GM18858 (cell line): ENCODE measurements around the gene AGBL1.

Source experiments
- ATAC-seq: cut with Tn5 transposase; IDR thresholded peaks from one replicate; pipeline ENCODE4 v1.9.1; 2021; ENCODE audit not compliant: unreplicated experiment

The AGBL1 gene

DNA sequence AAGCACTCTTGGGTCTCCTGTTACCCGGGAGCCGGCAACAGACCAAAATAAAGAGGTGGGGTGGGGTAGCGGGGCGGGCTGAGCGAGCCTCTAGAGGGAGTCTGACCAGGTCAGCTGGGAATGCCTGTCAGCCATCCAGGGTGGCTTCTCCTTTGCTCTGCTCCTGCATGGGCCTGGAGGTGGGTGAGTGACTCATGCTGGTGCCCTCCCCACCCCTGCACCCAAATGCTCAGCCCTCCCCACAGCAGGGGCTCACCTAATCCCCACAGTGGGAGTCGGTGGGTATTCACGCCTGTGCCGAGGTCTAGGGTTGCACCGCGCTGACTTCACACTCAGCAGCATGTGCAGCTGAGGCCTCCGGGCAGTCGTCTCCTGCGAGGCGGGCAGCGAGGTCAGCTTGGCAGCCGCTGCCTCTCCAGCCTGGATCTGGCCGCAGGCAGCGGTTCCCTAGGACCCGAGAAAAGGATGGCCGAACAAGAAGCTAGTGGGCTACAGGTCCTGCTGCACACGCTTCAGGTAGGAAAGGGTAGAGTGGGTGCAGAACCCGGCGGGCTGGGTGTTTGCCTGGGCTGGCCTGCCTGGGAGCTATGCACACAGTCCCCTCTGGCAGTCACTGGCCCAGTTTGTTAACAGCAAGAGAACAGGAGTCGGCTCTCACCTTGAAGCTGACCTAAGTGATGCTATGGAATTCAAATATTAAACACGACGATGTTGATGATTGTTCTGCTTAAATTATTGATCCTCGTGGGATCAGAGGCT is at the start of gene AGBL1:
Gene AGBL1 (plus strand): TSS at position 364 of the 759 bp plus-strand sequence.
- no peak for ATAC-seq

DNA sequence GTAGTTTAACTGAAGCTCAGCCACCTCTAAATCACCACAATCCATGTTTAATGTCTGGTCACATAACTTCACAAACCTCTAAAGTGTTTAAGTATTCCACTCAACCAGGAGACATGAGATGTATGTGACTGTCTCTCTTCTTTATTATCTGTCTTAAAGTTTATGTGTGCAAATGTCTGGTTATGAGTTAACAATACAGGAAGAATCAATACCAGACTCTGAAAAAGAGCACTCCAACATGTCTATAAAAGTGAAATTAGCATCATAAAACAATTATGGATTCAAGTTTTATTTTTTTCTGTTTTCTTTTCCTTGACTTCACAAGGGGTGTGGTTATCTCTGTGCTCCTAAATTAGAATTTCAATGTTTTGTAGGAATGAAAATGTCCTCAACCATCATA is 44.8 kb upstream of the AGBL1 start:
- no peak for ATAC-seq

DNA sequence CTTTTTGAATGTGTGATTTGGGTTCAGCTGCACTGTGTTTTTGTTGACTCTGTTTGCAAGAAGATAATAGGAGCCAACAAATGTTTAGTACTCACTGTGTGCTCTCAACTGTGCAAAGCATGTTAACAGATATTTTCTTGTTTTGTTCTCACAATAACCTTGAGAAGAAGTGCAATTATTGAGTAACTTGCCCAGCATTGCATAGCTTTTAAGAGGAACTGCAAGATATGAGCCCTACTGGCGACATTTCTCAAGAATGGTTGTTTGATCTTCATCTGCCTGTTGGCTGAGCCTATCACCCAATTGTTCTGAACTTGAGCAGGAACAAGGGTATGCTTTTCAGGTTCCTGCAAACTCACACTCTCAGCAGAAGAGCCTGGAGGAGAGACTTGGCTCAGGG is 43.4 kb upstream of the AGBL1 start:
- no peak for ATAC-seq

DNA sequence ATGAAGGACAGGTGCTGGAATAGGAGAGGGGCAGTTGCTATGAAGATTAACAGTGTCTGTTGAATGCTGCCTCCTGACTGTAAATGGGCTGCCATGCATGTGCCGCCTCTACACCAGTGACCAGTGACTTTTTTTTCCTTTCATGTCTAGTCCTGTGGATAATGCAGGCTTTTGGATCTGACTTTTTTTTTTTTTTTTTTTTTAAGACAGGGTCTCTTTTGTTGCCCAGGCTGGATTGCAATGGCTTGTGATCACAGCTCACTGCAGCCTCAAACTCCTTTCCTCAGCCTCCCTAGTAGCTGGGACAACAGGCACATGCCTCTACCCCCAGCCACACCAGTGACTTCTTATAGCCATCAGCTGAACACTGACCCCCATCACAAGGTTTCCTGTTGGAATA is 41.2 kb upstream of the AGBL1 start:
- no peak for ATAC-seq

DNA sequence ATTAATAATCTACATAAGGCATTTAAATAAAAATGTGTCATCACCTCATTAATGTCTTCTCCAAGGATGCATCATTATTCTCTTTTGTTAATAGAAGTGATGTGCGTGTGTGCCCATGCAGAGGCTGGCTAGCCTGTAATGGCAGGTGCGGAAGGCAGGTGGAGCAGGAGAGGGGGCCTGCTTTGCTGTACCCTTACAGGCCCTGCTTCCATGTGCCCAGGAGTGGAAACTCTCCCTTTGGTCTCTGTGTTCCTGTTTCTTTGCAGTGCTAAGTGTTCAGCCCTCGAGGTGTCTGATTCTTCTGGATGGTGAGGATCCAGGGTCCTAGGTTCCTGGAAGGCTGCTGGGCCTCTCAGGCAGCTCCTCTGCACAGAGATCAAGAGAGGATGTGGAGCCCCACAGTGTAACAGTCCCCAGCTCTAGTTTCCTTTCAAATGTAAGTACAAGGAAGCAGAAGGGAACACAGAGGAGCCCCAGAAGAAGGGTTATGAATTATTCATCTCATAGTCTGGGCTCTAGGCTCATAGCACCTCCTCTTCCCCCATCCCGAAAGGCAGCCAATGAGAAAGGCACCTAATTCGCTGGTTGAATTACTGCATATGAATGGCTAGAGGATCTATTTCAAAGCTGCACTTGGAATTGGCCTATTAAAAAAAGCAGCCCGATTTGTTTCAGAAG is 39.2 kb upstream of the AGBL1 start:
- no peak for ATAC-seq

DNA sequence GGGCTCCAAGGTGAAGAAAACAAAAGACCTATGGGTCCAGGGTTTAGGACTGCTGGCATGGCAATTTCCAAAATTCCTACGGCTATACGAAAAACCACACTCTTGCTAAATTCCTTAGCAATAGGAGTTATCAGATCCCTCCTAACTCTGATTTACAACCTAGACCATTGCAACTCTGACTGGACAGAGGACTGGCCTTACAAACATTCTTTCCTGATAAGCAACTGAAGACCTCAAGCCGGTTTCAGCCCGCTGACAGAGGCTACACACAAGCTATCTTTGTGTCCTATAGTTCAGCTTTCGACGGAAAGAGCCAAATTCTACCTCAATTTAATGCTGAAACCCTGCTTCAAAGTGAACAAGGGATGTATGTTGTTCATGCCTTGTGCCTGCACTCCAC is 38.3 kb upstream of the AGBL1 start:
- no peak for ATAC-seq

DNA sequence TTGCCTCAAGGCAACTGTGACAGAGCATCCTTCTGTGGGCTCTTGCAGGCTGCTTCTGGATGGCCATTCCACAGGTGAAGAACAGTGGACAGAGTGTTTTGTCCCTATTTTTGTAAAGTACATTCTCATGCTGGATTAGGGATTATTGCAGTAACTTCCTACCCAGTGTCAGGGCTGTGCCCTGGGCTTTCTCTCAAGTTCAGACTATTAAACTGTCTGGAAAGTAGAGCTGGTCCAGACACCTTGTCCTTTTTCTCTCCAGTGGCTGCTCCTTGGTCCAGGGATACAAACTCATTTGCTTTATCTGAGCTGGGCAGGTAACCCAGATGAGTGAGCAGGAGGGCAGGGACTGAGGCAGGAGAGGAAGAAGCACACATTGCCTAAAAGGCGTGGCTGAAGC is 37.4 kb upstream of the AGBL1 start:
- ATAC-seq: no peak

DNA sequence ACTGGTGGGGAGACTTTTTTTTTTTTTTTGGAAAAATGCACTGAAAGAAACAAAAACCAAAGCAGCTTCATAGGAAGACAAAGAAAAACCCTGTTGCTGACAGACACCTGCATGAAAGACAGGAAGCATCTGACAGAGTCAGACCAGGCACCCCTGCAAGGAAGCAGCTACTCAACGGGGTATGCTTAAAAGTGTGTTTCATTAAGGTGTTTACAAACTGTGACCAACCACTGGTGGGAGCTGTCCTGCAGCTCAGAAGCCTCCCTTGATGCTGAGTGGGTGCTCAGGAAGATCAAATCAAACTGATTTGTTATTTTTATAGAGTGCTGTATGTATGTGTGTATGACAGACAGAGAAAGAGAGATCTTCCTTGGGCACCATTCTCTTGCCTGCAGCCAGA is 34.7 kb upstream of the AGBL1 start:
- ATAC-seq: no peak

DNA sequence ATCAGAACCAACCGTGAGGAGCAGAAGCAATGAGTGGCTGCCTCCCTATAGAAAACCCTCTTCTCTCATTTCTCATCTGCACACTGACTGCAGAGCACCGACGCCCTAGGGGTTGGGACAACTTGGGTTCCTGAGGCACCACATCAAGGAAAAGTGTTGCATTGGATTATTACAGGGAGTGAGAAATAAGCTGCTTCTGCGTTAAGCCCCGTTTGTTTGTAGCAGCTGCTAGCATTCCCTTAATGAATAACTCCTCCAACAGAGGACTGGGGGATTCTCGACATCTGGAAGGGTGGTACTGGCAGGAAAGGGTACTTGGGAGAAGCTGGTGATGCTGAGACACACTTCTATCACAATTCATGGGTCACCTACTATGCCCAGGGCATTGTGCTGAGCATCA is 25.3 kb upstream of the AGBL1 start:
- no peak for ATAC-seq

DNA sequence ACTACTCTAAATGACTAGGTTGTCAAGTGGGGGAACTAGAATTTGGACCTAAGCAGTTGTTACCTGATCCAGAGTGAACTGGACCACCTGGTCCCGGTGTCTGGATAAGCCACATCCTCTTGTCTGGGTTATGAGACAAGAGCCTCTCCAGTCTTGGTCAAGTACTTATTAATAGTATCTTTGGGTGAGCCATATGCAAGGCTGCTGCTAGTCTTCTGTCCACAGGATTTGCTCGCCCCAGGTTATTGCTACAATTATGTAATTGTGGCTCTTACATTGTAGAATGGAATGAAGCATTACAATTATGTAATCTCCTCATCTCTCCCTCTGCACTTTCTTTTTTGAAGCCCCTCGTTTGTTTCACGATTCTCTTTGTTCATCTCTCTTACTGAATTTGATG is 24.0 kb upstream of the AGBL1 start:
- no peak for ATAC-seq

DNA sequence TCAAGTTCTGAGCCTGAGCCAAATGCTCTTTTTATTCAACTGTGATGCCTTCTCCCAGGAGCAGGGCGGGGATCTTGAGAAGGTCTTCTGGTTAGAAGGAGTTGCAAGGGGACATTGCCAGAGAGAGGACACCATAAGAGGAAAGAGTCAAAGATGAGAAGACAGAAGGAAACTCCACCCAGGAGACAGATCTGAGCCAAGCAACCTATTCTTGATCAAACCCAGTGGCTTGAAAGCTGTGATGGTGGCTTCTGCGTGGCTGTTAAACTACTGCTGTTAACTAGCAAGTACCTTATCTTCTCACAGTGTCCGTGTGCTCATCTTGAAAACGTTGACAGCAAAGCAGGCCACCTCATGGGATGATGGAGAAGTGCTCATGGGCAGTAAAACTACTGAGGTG is 19.8 kb upstream of the AGBL1 start:
- ATAC-seq: no peak

DNA sequence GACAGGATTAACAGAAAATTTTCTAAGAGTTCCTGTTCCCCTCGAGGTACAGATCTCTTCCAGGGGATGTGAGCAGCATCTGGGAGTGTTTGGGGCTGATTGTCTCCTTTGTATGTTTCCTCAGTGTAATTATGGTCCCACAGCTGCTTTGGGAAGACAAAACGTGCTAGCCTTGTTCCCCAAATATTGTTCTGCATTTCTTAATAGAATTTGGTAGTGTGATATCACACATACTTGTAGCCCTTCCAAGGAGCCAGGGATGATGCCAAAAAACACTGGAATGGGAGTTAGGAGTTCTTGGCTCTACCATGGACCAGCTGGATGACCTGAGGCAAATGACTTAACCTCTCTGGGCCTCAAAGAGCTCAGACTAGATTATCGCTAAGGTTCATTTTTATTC is 19.0 kb upstream of the AGBL1 start:
- no peak for ATAC-seq

DNA sequence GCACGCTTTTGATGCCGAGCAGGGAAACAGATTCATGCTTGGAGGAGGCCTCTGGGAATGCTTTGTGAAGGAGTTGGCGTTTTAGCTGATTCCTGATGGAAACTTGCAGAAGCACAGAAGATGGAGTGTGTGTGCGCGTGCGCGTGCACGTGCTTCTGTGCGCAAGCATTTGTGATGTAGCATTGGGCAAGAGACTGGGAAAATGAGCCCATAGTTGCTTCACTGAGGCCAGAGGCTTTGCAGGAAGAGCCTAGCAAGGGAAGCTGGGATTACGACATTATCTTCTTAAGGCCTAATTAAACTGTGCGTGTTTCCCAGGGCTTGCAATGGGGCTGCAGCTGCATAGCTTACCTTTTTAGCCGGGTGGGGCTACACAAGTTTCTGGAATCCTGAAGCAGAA is 18.1 kb upstream of the AGBL1 start:
- no peak for ATAC-seq

DNA sequence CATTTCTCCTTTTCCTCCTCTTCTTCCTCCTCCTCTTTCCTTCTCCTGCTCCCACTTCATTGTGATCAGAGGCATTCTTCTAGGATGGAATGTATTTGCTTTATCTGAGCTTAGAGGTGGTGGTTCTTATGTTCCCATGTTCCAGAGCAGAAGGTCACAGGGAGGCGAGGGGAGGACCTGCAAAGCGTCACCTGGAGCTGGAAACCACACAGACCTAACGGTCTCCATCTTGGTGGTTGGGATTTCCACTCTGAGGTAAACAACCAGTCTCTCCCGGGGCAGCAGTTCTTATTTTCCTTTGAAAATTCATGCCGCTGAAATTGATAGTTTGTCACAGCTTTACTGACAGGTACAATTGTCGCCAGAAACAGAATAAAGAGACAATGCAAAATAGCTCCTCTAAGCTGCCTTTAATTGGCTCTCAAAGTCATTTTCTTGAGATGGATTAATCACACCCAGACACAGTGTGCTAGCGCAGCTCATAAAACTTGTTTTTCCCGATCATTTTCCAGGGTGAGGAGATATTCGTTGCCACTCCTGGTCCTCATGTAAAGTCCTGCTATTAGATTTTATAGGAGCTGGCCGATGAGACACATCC is 16.9 kb upstream of the AGBL1 start:
- ATAC-seq: no peak

DNA sequence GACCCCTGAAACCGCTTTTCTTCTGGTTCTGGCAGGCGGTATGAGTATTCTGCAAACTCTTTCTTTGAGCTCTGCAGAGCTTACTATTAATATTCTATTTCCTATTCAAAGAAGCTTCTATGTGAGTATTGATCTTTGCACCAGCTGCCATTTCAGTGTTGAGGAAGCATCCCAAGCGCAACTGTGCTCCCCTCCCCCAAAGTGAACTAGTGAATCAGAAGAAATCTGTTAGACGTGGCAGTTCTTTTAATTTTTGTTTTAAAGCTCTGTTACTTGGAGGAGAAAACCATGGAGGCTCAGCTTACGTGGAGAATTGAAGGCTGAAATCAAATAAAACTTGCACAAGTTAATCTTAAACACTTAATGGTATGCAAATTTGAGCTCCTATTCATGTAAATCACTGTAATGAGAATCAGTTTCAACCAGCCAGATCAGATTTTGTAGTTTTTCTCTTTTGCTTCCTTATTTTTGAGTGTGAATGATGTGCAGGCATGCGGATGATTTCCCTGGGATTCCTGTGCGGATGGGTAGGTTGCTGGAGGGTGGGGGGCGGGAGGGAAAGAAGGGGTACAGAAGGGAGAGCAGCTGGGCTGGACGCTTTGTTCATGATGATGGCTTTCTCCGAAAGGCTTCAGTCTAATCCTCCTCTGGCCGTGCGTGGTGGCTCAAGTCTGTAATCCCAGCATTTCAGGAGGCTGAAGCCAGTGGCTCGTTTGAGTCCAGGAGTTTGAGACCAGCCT is 16.1 kb upstream of the AGBL1 start:
- no peak for ATAC-seq

DNA sequence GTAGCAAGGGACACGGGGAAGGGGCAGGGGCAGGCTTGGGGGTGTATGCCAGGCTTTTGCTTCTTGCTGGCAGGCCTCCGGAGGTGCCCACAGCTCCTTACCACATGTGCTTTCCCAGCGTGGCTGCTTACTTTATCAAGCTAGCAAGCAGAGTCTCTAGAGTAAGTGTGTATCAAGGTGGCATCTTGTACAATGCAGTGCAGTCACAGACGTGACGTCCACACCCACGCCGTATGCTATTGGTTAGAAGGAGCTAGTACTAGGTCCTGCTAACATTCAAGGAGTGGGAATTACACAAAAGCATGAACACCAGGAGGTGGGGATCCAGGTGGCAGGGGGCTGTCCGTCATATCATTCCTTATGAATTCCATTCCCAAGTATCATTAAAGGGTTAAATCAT is 15.3 kb upstream of the AGBL1 start:
- no peak for ATAC-seq

DNA sequence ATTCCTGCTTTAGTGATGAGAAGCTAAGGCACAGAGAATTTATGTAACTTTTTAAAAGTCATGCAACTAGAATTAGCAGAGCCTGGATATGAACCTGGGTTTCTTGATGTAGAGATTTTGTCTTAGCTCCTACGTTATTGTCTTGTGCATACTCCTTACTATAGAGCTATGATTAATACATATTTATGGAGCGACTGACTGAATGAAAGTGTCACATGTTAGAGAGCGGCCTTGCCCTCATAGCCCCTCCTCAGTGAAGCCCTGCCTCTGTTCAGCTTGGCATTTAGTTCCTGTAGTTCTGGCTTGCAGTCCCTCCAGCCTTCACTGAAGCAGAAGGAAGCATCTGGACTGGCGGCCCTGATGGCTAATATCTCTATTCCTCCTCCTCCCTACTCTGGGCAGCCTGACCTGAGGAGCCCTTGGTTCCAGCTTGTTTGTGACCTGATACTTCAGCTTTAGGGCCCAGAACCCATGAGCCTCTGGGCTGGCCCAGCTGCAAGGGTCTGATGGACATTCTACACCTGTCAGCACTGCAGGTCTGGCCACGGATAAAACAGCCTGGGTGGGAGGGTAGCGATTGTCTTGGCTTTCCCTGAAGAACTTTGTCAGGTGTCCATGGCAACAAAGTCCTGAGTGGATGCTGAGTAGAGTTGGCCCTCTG is 13.4 kb upstream of the AGBL1 start:
- no peak for ATAC-seq

DNA sequence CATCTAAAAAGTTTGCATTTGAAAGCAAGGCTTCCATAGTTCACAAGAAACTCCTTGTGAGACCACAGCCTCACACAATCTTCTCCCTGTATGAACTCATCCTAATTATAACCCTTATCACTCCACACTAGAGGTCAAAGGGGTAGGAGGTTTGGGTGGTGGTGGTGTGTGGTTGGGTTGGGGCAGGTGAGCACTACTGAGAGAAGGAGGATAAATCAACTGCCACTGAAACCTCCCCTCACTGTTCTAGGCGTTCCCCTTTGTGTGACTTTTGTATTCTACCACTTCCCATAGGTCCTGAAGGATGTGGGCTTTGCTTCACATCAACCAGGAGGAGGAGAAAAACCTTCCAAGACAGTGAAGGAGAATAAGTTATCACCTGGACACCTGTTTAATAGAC is 6.4 kb upstream of the AGBL1 start:
- no peak for ATAC-seq

DNA sequence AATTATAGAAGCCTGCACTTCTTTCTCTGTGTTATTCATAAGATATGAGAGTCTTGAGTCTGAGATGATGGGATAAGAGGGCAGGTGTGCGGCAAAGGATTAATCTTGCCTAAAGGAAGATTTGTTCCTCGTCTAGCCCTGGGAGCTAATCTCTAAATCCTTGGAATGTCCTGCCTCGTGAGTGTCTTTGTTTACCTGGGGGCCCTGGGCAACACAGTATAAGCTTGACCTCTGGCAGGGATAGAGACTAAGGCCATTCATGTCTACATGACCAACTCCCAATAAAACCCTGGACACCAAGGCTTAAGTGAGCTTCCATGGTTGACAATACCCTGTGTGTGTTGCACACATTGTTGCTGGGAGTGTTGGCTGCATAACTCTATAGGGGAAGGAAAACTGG is 3.2 kb upstream of the AGBL1 start:
- no peak for ATAC-seq

DNA sequence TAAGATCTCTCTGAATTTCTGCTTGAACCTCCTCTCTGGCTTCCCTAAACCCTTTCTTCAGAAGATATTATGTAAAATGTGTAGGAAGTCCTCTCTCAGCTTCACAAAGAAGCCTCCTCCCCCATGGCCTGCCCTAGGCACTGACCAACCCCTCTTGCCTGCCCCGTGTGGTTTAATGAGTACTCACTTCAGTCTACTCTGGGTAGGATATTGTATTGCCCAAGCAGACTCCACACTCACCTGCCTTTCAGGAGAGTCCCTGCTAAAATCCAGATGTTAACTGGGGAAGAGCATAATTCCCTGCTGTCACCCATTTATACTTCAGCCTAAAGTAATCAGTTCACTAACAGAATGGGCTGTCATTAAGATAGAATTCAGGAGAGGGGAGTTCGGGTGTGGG is 2.6 kb upstream of the AGBL1 start:
- no peak for ATAC-seq

DNA sequence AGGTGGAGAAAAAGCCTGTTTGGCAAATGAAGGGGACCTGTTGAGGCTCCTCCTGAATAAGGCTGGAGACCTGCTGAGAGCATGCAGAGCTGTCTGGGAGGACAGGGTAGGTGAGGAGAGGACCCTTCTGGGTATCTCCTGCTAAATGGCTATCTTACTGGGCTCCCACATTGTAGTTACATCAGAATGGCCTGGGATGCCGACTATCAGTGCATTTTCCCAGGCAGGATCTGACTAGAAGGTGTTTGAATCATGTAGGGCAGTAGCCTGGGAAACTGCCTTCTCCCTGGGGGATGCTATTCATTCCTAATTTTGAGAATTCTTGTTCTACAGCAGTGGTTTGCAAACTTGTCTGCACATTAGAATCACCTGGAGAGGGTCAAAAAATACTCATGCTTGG is 631 bp downstream of the AGBL1 start:
- ATAC-seq: no peak
